ENCODE data around the gene GPR39.

GPR39 gene

GRCh38 chr2:132636346-132636745 is 219.7 kb downstream of the GPR39 start:
- no peak for DNase-seq (ENCODE audit: low read depth in 1 of 2, low spot score in 1 of 2)

GRCh38 chr2:132638313-132639040 is 221.9 kb downstream of the GPR39 start:
- no peak for DNase-seq (ENCODE audit: low read depth in 1 of 2, low spot score in 1 of 2)

DNA sequence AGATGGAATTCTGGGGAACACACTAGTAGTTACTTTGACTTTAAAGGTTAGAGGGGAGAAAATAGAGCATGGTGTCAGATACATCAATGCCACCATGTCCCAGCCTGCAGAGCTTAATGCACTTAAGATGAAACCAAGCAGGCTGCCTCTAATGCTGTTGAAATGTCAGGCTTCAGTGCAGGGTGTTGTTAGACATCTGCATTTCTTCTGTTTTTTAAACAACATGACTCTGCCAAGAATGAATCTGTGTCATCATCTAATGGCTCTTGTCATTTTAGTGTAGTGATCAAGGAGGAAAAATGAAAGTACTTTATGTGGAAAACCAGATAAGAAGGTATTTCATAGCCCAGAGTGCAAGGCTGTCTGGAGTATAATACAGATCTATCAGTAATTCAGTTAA is 223.5 kb downstream of the GPR39 start:
- DNase-seq (ENCODE audit: low read depth in 1 of 2, low spot score in 1 of 2), result no peak

DNA sequence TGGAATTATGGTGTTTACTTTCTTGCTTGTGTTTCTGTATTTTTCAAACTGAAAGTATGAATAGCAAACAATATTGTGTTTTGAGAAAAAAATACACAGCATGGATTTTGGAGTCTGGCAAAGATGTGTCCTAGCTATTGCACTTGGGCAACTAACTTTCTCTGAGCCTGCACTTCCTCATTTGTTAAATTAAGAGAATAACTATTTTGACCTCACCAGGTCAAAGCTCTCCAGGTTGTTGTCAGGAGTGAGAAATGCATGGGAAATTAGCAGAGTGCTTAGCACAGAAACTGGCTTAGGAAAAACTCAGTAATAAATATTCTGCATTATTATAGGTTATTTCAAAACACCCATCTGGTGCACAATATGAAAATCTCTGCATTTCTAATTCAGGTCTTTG is 225.2 kb downstream of the GPR39 start:
- DNase-seq (ENCODE audit: low read depth in 1 of 2, low spot score in 1 of 2), result no peak

DNA sequence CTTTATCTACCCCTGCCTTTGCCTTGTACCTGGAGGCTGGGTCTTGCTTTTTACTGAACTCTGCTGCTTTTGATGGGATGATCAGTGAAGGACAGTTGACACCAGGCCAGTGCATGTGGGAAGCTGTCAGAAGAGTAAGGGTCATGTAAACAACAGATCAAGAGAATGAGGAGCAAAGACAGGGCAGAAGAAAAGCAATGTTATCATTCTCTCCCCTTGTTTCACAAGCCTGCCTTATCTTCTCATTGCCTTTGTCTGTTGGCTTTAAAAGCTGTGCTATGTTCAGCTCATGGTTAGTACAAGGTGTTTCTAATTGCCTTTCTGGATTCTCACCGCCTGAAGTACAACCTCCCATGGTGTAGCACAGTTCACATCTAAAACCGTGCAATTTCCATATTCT is 225.8 kb downstream of the GPR39 start:
- no peak for DNase-seq (ENCODE audit: low read depth in 1 of 2, low spot score in 1 of 2)

- DNase-seq (ENCODE audit: low read depth in 1 of 2, low spot score in 1 of 2), result no peak
Measured at GRCh38 chr2:132645176-132645575, 228.6 kb downstream of the GPR39 start.

DNA sequence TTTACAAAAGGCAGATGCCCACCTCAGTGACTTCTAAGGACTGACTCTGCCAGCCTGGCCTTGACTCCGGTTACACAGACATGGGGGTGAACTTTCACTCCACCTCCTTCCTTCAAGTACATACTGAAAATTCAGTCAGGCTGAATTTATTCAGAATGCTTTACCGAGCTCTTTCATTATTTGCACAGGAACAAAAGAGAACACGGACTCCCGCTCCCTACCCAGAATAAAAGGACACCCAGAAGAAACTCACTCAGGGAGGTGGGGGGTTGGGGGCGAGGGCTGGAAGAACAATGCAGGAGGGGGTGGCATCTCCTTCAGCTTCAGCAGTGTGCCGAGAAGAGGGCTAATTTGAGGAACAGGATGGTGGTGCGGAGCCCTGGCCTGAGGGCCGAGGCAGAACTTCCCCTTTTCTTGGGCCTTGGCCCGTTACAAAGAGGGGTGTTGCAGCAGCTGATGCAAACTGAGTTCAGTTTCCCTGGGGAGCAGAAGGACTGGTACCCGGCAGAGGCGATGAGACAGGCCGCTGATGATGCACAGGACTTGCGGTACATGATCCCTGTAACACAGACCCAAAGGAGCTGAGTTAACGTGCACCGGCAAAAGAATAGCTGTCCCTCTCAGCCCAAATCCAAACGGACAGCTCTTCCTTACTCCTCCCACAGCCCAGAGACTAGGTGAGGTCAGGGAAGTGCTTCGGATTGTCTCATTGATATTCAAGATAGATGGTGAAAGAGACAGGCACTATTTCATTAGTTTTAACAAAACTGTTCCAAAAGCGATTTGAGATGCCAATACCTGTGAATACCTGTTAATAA is 229.3 kb downstream of the GPR39 start:
- DNase-seq (ENCODE audit: low read depth in 1 of 2, low spot score in 1 of 2), result no peak

DNA sequence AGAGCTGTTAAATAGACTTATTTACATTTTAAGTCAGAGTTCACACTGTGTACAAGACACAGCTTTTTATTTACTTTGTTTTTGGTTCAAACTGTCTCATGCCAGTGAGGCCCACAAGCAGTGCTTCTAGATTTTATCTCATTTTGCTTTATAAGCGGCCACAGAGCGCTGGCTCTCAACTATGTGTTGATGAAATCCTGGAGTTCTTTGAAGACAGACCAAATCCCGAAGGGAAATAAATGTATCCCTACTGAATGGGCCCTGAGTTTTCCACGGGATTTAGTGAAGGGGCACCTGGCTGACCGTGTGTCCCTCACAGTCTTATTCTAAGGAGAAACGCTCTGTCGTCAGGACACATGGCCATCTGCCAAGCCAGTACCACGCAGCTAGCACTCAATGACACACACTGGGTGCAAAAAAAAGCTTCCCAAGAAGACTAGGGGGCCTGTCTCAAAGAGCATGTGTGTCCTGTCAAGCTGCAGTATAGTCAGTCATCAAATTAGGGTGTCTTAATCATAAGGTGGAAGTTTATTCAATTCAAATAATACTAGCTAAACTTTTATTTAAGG is 230.0 kb downstream of the GPR39 start:
- DNase-seq (ENCODE audit: low read depth in 1 of 2, low spot score in 1 of 2), result no peak

GRCh38 chr2:132651115-132652045 is 234.8 kb downstream of the GPR39 start:
- DNase-seq (ENCODE audit: low read depth in 1 of 2, low spot score in 1 of 2), result no peak

- no peak for DNase-seq (ENCODE audit: low read depth in 1 of 2, low spot score in 1 of 2)
Measured at GRCh38 chr2:132652474-132652873, 235.9 kb downstream of the GPR39 start.

GRCh38 chr2:132654335-132654734 is 237.7 kb downstream of the GPR39 start:
- DNase-seq (ENCODE audit: low read depth in 1 of 2, low spot score in 1 of 2), result no peak

GRCh38 chr2:132654968-132655367 is 238.4 kb downstream of the GPR39 start:
- DNase-seq (ENCODE audit: low read depth in 1 of 2, low spot score in 1 of 2), result no peak

- no peak for DNase-seq (ENCODE audit: low read depth in 1 of 2, low spot score in 1 of 2)
Measured at GRCh38 chr2:132656266-132656975, 239.8 kb downstream of the GPR39 start.

DNA sequence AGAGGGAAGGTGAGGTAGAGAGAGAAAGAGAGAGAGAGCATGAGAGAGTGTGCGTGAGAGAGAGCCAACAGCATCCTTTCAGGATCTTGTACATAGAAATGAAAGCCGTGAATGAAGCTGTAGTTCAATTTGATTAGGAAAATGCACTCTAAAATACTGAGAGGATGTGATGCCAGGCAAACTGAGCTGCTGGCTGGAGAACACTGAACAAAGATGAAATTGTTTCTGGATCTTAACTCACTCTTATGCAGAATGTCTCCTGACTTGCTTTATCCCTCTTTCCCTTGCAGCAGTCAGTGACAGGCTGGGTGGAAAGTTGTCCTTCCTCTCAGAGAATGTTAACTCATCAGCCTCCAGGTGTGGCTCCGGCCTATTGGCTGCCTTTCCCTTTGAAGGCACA is 242.7 kb downstream of the GPR39 start:
- DNase-seq (ENCODE audit: low read depth in 1 of 2, low spot score in 1 of 2), result no peak

GRCh38 chr2:132662732-132663131 is 246.1 kb downstream of the GPR39 start:
- no peak for DNase-seq (ENCODE audit: low read depth in 1 of 2, low spot score in 1 of 2)

DNA sequence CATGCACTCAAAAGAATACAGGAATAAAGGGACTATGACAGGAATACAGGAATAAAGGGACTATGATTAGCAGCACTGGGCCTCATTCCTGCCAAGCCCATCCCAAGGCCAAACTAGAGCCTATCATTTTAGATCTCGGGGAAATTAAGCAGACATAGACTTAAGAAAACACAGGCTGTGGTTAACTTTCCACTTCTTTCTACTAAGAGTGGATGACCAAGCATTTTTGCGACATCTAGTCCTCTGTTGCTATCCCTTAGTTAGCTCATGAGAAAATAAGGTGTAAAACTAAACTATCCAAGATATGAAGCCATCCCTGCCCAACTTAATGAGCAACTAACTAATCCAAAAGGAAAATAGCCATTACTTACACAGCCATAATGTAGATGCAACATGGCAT is 247.5 kb downstream of the GPR39 start:
- no peak for DNase-seq (ENCODE audit: low read depth in 1 of 2, low spot score in 1 of 2)

- no peak for DNase-seq (ENCODE audit: low read depth in 1 of 2, low spot score in 1 of 2)
Measured at GRCh38 chr2:132665401-132666140, 249.0 kb downstream of the GPR39 start.

- no peak for DNase-seq (ENCODE audit: low read depth in 1 of 2, low spot score in 1 of 2)
Measured at GRCh38 chr2:132667706-132668105, 251.1 kb downstream of the GPR39 start.

GRCh38 chr2:132668189-132668823 is 251.7 kb downstream of the GPR39 start:
- DNase-seq (ENCODE audit: low read depth in 1 of 2, low spot score in 1 of 2), result no peak

Measured in activated CD4-positive, alpha-beta T cell treated with anti-CD3 and anti-CD28 coated beads, Interleukin-2, amount 50 U/mL, for 24 hours (primary cell).